Large intestine (tissue), 12 donors: ENCODE data around the gene AFF2. TPM values are rescaled to one million over a fixed set of nuclear protein-coding genes. Genes with fewer than 3 reads are reported as not detected.
A peak's percentile ranks its signal among the peaks of the same experiment; 100 is the strongest.

Experiments used
- DNase-seq, 2 donors: peaks; one replicate each; pipeline versions ENCODE4 v3.0.0 to v3.0.0-alpha.2; 2013
- H3K27ac ChIP-seq: one replicate; pipeline ENCODE4 v1.5.1; 2013; ENCODE audit warnings: low read length
- H3K27me3 ChIP-seq: 2 replicates; pipeline ENCODE4 v1.6.1; 2013; ENCODE audit warnings: low read length; ENCODE audit not compliant: control insufficient read depth, insufficient read depth
- H3K36me3 ChIP-seq: 2 replicates; pipeline ENCODE4 v1.6.1; 2013; ENCODE audit warnings: low read length; ENCODE audit not compliant: control insufficient read depth, insufficient read depth
- H3K4me1 ChIP-seq: one replicate; pipeline ENCODE4 v1.6.1; 2013; ENCODE audit warnings: low read length; ENCODE audit not compliant: control insufficient read depth, insufficient read depth
- H3K4me3 ChIP-seq: one replicate; pipeline ENCODE4 v1.5.1; 2013; ENCODE audit warnings: low read length
- H3K9me3 ChIP-seq: one replicate; pipeline ENCODE4 v1.6.1; 2013; ENCODE audit warnings: mild to moderate bottlenecking, low read depth, low read length, moderate library complexity; ENCODE audit not compliant: control insufficient read depth
- WGBS: methylation state at CpG from one replicate; pipeline ENCODE4 v1.1.5; 2013; ENCODE audit warnings: low lambda C conversion rate; ENCODE audit not compliant: insufficient coverage; 5-methylcytosine and 5-hydroxymethylcytosine counted together
- long read RNA-seq, 11 donors: transcript quantifications; one replicate each; lab custom pipeline, GENCODE V29; 2026
- polyA plus RNA-seq: library from polyadenylated mRNA; unstranded; fragments of 120-200 nt; gene quantifications from one replicate; pipeline ENCODE4 v1.2.1, GENCODE V29; 2013

AFF2 gene
- 1.6 TPM for polyA plus RNA-seq
- long read RNA-seq, donor 1: 0 reads
- long read RNA-seq, donor 2: 0 reads
- long read RNA-seq, donor 3: 0 reads
- long read RNA-seq, donor 4: 0 reads
- long read RNA-seq, donor 5: 0 reads
- long read RNA-seq, donor 6: 0 reads
- long read RNA-seq, donor 7: 0 reads
- long read RNA-seq, donor 8: 0 reads
- long read RNA-seq, donor 9: 0 reads
- long read RNA-seq, donor 10: 0 reads
- long read RNA-seq, donor 11: 0 reads

GRCh38 chrX:148500423-148501385 lies at the start of gene AFF2:
AFF2 (plus strand) TSS chrX:148500617; CDS start chrX:148501098, 481 bp downstream.
- peak in 1 of 2 donors; percentile 35 for DNase-seq
- H3K27me3 ChIP-seq: peaks cover 42% of the 10 kb centered on the region
- H3K27ac ChIP-seq: no peak within 1 kb of the TSS
- H3K36me3 ChIP-seq: no peaks in the 10 kb centered on the region
- WGBS: no CpG with 5 or more reads among the region's 115 CpGs
- H3K4me3 ChIP-seq: peak within 1 kb of the TSS; percentile 26
- no peaks in the 10 kb centered on the region for H3K9me3 ChIP-seq
- peaks cover 4% of the 10 kb centered on the region for H3K4me1 ChIP-seq

DNA sequence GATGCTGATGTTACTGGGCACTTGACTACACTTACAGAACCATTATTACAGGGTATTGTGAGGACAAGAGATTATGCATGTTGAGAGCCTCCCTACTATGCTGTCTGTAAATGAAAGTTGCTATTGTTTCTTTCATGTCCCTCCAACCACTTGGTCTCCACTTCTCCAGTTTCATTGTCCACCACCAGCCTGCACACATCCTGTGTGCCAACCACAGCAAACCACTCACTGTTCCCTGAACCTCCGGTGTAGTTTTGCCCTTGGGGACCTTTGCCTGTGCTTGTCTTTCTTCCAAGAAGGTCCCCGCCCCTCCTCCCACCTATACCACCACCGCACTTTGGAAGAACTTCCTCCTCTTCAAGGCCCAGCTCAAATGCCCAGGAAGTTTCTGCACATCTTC lies 43.1 kb upstream of the AFF2 start:
- WGBS: no CpG with 5 or more reads among the region's 3 CpGs
- DNase-seq: no peak
- Histone ChIP-seq H3K4me3 (no peak overlapping the region), H3K27me3 (no peaks in the 10 kb centered on the region), H3K4me1 (no peaks in the 10 kb centered on the region), H3K36me3 (no peaks in the 10 kb centered on the region), H3K9me3 (no peaks in the 10 kb centered on the region), H3K27ac (no peak overlapping the region)

DNA sequence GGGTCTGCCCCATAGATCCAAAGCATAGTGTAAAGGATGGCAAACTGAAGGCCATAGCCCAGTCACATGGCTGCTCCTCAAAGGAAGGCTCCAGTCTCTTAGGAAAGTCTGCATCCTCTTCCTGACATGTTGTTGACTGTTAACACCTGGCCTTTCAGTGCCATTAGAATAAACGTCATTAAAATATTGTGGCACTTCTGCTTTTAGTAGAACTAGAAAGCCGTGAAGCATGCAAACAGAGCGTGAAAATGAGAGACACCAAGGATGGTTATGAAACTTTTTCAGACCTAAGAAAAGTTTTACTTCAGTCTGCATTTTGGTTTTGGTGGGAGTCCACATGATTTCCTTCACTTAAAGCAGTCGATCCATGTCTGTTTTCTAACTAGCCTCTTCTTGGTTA lies 41.1 kb upstream of the AFF2 start:
- H3K4me3 ChIP-seq: no peak overlapping the region
- no peaks in the 10 kb centered on the region for H3K9me3 ChIP-seq
- DNase-seq: no peak
- H3K4me1 ChIP-seq: no peaks in the 10 kb centered on the region
- WGBS: no CpG with 5 or more reads among the region's 4 CpGs
- H3K36me3 ChIP-seq: no peaks in the 10 kb centered on the region
- H3K27ac ChIP-seq: no peak overlapping the region
- no peaks in the 10 kb centered on the region for H3K27me3 ChIP-seq

GRCh38 chrX:148466292-148466691 lies 34.1 kb upstream of the AFF2 start:
- Histone ChIP-seq H3K4me1 (no peaks in the 10 kb centered on the region), H3K4me3 (no peak overlapping the region), H3K27ac (no peak overlapping the region), H3K36me3 (no peaks in the 10 kb centered on the region), H3K27me3 (no peaks in the 10 kb centered on the region), H3K9me3 (no peaks in the 10 kb centered on the region)
- no peak for DNase-seq
- 27% methylated on average over 2 of the region's 4 CpGs for WGBS

GRCh38 chrX:148470324-148470723 lies 30.1 kb upstream of the AFF2 start:
- Histone ChIP-seq H3K36me3 (no peaks in the 10 kb centered on the region), H3K4me3 (no peak overlapping the region), H3K27me3 (no peaks in the 10 kb centered on the region), H3K9me3 (no peaks in the 10 kb centered on the region), H3K27ac (no peak overlapping the region), H3K4me1 (no peaks in the 10 kb centered on the region)
- DNase-seq: no peak
- WGBS: no CpG with 5 or more reads among the region's 2 CpGs

GRCh38 chrX:148474030-148474429 lies 26.4 kb upstream of the AFF2 start:
- no peaks in the 10 kb centered on the region for H3K9me3 ChIP-seq
- no CpG with 5 or more reads among the region's 4 CpGs for WGBS
- DNase-seq: no peak

DNA sequence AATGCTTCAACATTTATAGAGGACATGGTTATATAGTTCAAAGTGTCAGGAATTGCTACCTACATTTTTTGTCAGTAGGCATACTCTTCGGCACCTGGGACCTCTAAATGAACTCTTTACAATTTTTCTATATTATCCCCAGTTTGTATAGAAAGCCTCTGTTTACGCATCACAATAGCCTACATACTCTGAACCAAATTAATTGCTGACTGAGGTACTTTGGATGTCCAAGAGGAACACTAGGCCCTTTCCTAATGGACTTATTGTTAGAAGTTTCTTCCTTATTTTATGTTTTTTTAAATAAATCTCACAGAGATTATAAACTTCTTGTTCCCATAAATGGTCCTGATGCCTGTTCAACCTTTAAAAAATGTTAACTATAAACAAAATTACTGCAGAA lies 8.4 kb upstream of the AFF2 start:
- no peak overlapping the region for H3K27ac ChIP-seq
- no peaks in the 10 kb centered on the region for H3K27me3 ChIP-seq
- no peaks in the 10 kb centered on the region for H3K36me3 ChIP-seq
- DNase-seq: no peak
- no peak overlapping the region for H3K4me3 ChIP-seq
- WGBS: no CpG with 5 or more reads among the region's 2 CpGs
- no peaks in the 10 kb centered on the region for H3K9me3 ChIP-seq
- no peaks in the 10 kb centered on the region for H3K4me1 ChIP-seq

More at GRCh38 chrX:148474030-148474429, 26.4 kb upstream of the AFF2 start:
- no peaks in the 10 kb centered on the region for H3K4me1 ChIP-seq
- H3K27ac ChIP-seq: no peak overlapping the region
- no peaks in the 10 kb centered on the region for H3K36me3 ChIP-seq
- no peaks in the 10 kb centered on the region for H3K27me3 ChIP-seq
- no peak overlapping the region for H3K4me3 ChIP-seq

- H3K27me3 ChIP-seq: peaks cover 13% of the 10 kb centered on the region
- WGBS: no CpG with 5 or more reads among the region's 3 CpGs
- no peaks in the 10 kb centered on the region for H3K4me1 ChIP-seq
- no peaks in the 10 kb centered on the region for H3K9me3 ChIP-seq
- no peaks in the 10 kb centered on the region for H3K36me3 ChIP-seq
- H3K27ac ChIP-seq: no peak overlapping the region
- no peak overlapping the region for H3K4me3 ChIP-seq
- DNase-seq: no peak
Measured at GRCh38 chrX:148495176-148495575, 5.2 kb upstream of the AFF2 start.

DNA sequence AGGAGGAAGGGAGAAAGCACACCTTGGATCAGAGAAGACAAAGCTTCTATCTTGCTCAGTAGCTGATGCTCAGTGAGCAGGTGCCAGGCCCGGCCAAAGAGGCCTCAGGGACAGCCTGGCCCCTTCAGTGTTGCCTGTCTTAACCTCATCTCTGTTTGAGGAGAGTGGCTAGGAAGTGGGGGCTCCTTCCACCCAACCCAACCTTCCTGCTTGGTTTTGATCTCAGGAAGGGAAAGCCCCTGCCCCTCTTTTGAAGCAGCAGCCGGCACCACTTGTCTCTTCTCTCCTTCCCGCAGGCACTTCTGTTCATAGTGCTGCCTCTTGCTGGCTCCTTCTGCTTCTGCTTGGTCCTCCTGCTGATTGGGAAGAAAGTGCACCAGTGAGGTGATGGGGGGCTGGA lies 2.4 kb upstream of the AFF2 start:
- WGBS: no CpG with 5 or more reads among the region's 3 CpGs
- Histone ChIP-seq H3K27ac (no peak overlapping the region), H3K9me3 (no peaks in the 10 kb centered on the region), H3K4me3 (no peak overlapping the region), H3K27me3 (peaks cover 36% of the 10 kb centered on the region), H3K4me1 (peaks cover 4% of the 10 kb centered on the region), H3K36me3 (no peaks in the 10 kb centered on the region)
- DNase-seq: no peak

GRCh38 chrX:148499638-148500422 lies 587 bp upstream of the AFF2 start:
- no peak overlapping the region for H3K4me3 ChIP-seq
- H3K9me3 ChIP-seq: no peaks in the 10 kb centered on the region
- H3K27me3 ChIP-seq: peaks cover 41% of the 10 kb centered on the region

More at GRCh38 chrX:148499638-148500422, 587 bp upstream of the AFF2 start:
- H3K36me3 ChIP-seq: no peaks in the 10 kb centered on the region
- H3K4me1 ChIP-seq: peaks cover 4% of the 10 kb centered on the region
- no peak for DNase-seq
- WGBS: no CpG with 5 or more reads among the region's 35 CpGs
- H3K27ac ChIP-seq: no peak overlapping the region
